PC-3 (cell line): Measurements from ENCODE around the gene MAP3K9.

Experiments
- CTCF ChIP-seq: fragments of 300-600 bp; sonication (generic); conservative IDR thresholded peaks from 2 replicates; pipeline ENCODE4 v1.5.1; 2017; ENCODE audit warnings: antibody characterized with exemption, low read depth, mild to moderate bottlenecking, low read length
- EZH2 ChIP-seq: fragments of 300-600 bp; sonication (generic); IDR thresholded peaks from one replicate; pipeline ENCODE4 v1.6.1; 2017; ENCODE audit warnings: antibody characterized with exemption, mild to moderate bottlenecking, low read length; ENCODE audit not compliant: unreplicated experiment

GRCh38 chr14:70711451-70711850, 97.9 kb downstream of the MAP3K9 start:
- TF ChIP-seq EZH2 = no peak
- TF ChIP-seq CTCF = no peak
